Hepatocyte (in vitro differentiated cells): Measurements from ENCODE around the gene CST7. TPM values are rescaled to one million over a fixed set of nuclear protein-coding genes. Genes with fewer than 3 reads are reported as not detected.

Experiments
- DNase-seq: peaks from one replicate; pipeline ENCODE4 v3.0.0-alpha.2; 2016; ENCODE audit warnings: low spot score
- H2AFZ ChIP-seq: fragments of 200-600 bp; sonication (generic); 2 replicates; pipeline ENCODE4 v1.6.0; 2016; ENCODE audit warnings: antibody characterized with exemption, mild to moderate bottlenecking
- H3K27ac ChIP-seq: fragments of 200-600 bp; sonication (generic); 2 replicates; pipeline ENCODE4 v1.5.1; 2016; ENCODE audit warnings: mild to moderate bottlenecking
- H3K27me3 ChIP-seq: fragments of 200-600 bp; sonication (generic); 2 replicates; pipeline ENCODE4 v1.6.1; 2016
- H3K36me3 ChIP-seq: fragments of 200-600 bp; sonication (generic); replicated peaks from 2 replicates; pipeline ENCODE4 v1.5.1; 2016; ENCODE audit warnings: low read depth; ENCODE audit not compliant: insufficient read depth
- H3K4me1 ChIP-seq: fragments of 200-600 bp; sonication (generic); 2 replicates; pipeline ENCODE4 v1.5.1; 2016; ENCODE audit warnings: mild to moderate bottlenecking, moderate library complexity; ENCODE audit not compliant: insufficient read depth
- H3K4me2 ChIP-seq: fragments of 200-600 bp; sonication (generic); 2 replicates; pipeline ENCODE4 v1.6.0; 2016
- H3K4me3 ChIP-seq: fragments of 200-600 bp; sonication (generic); 2 replicates; pipeline ENCODE4 v1.5.1; 2016; ENCODE audit warnings: mild to moderate bottlenecking
- H3K79me2 ChIP-seq: fragments of 200-600 bp; sonication (generic); 2 replicates; pipeline ENCODE4 v1.6.0; 2017; ENCODE audit warnings: mild to moderate bottlenecking
- H3K9me2 ChIP-seq: fragments of 200-600 bp; sonication (generic); replicated peaks from 2 replicates; pipeline ENCODE4 v1.6.0; 2017; ENCODE audit warnings: mild to moderate bottlenecking; ENCODE audit not compliant: insufficient read depth
- H3K9me3 ChIP-seq: fragments of 200-600 bp; sonication (generic); 2 replicates; pipeline ENCODE4 v1.5.1; 2016; ENCODE audit warnings: low read depth, mild to moderate bottlenecking
- H4K20me1 ChIP-seq: fragments of 200-600 bp; sonication (generic); 2 replicates; pipeline ENCODE4 v1.6.0; 2016; ENCODE audit warnings: mild to moderate bottlenecking; ENCODE audit not compliant: insufficient read depth, poor library complexity, severe bottlenecking
- EZH2 ChIP-seq: fragments of 200-600 bp; sonication (generic); IDR thresholded peaks from 2 replicates; pipeline ENCODE4 v1.6.1; 2016; ENCODE audit warnings: antibody characterized with exemption, mild to moderate bottlenecking, borderline replicate concordance
- EZH2phosphoT487 ChIP-seq: fragments of 200-600 bp; sonication (generic); IDR thresholded peaks from one replicate; pipeline ENCODE4 v1.6.1; 2018; ENCODE audit warnings: antibody characterized with exemption, mild to moderate bottlenecking, low read depth, moderate library complexity; ENCODE audit not compliant: unreplicated experiment, severe bottlenecking
- WGBS: methylation state at CpG from one replicate; pipeline ENCODE4 v1.1.6; 2016; ENCODE audit warnings: low lambda C conversion rate; ENCODE audit errors: missing lambda C conversion rate; 5-methylcytosine and 5-hydroxymethylcytosine counted together
- polyA plus RNA-seq: library from polyadenylated mRNA; unstranded; fragments of >200 nt; fragmentation: Nextera tagmentation; extraction: Ambion mirVana; gene quantifications from 2 replicates; pipeline ENCODE4 v1.2.1, GENCODE V29; 2016
- total RNA-seq: library from RNA; depleted of rRNA; stranded (reverse); fragments of >200 nt; gene quantifications from 2 replicates; pipeline ENCODE4 v1.2.3, GENCODE V29; 2014
- TF ChIP-seq, protein P1 (sequence below): fragments of 200-600 bp; sonication (generic); IDR thresholded peaks from 2 replicates; pipeline ENCODE4 v1.5.1; 2016; ENCODE audit warnings: antibody characterized with exemption, mild to moderate bottlenecking; ENCODE audit not compliant: poor library complexity

The CST7 gene
- total and polyA plus RNA-seq, 2 experiments from 2014 or later: not detected

- Histone ChIP-seq H3K27ac (no peak overlapping the region), H3K4me1 (no peaks in the 10 kb centered on the region), H3K4me2 (no peak overlapping the region), H3K79me2 (no peaks in the 10 kb centered on the region), H3K27me3 (no peaks in the 10 kb centered on the region), H3K4me3 (no peak overlapping the region), H3K36me3 (no peaks in the 10 kb centered on the region), H4K20me1 (no peaks in the 10 kb centered on the region), H2AFZ (no peak overlapping the region), H3K9me3 (no peaks in the 10 kb centered on the region), H3K9me2 (no peaks in the 10 kb centered on the region)
- 98% methylated on average over 21 of the region's 21 CpGs for WGBS
- TF ChIP-seq EZH2phosphoT487 (no peak), EZH2 (no peak)
- TF ChIP-seq, protein P1, sequence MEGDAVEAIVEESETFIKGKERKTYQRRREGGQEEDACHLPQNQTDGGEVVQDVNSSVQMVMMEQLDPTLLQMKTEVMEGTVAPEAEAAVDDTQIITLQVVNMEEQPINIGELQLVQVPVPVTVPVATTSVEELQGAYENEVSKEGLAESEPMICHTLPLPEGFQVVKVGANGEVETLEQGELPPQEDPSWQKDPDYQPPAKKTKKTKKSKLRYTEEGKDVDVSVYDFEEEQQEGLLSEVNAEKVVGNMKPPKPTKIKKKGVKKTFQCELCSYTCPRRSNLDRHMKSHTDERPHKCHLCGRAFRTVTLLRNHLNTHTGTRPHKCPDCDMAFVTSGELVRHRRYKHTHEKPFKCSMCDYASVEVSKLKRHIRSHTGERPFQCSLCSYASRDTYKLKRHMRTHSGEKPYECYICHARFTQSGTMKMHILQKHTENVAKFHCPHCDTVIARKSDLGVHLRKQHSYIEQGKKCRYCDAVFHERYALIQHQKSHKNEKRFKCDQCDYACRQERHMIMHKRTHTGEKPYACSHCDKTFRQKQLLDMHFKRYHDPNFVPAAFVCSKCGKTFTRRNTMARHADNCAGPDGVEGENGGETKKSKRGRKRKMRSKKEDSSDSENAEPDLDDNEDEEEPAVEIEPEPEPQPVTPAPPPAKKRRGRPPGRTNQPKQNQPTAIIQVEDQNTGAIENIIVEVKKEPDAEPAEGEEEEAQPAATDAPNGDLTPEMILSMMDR: no peak
- DNase-seq: no peak
Observed at GRCh38 chr20:24963672-24964505, 14.8 kb downstream of the CST7 start.

DNA sequence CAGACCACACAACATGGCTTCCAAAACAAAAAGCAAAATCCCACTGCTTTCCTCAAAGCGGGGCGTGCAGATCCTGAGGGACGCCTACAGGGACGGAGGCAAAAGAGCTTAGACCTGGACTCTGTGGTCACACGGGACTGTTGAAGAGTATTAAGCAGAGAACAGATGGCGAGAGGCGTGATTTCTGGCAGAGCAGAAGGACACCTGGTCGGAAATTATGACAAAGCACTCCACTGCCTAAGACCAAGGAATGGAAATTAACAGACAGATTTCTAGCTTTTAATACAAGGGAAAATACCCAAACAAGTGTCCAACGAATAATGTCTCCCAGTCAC is 15.4 kb downstream of the CST7 start:
- DNase-seq: no peak
- no peaks in the 10 kb centered on the region for H4K20me1 ChIP-seq
- H3K4me1 ChIP-seq: no peaks in the 10 kb centered on the region
- TF ChIP-seq, protein P1: no peak
- no peak for TF ChIP-seq EZH2phosphoT487
- TF ChIP-seq EZH2: no peak
- H3K9me3 ChIP-seq: no peaks in the 10 kb centered on the region
- H3K79me2 ChIP-seq: no peaks in the 10 kb centered on the region
- H3K9me2 ChIP-seq: no peaks in the 10 kb centered on the region
- H2AFZ ChIP-seq: no peak overlapping the region
- no peak overlapping the region for H3K27ac ChIP-seq
- H3K4me2 ChIP-seq: no peak overlapping the region
- H3K36me3 ChIP-seq: no peaks in the 10 kb centered on the region
- no peak overlapping the region for H3K4me3 ChIP-seq
- 98% methylated on average over 9 of the region's 9 CpGs for WGBS
- no peaks in the 10 kb centered on the region for H3K27me3 ChIP-seq

- H3K27ac ChIP-seq: no peak overlapping the region
- no peaks in the 10 kb centered on the region for H4K20me1 ChIP-seq
- H3K4me3 ChIP-seq: no peak overlapping the region
- 95% methylated on average over 7 of the region's 7 CpGs for WGBS
- no peaks in the 10 kb centered on the region for H3K9me3 ChIP-seq
- H3K27me3 ChIP-seq: no peaks in the 10 kb centered on the region
- TF ChIP-seq, protein P1: no peak
- TF ChIP-seq EZH2 (no peak), EZH2phosphoT487 (no peak)
- H3K4me1 ChIP-seq: no peaks in the 10 kb centered on the region
- no peak overlapping the region for H3K4me2 ChIP-seq
- no peak for DNase-seq
- no peaks in the 10 kb centered on the region for H3K36me3 ChIP-seq
- H2AFZ ChIP-seq: no peak overlapping the region
- H3K79me2 ChIP-seq: no peaks in the 10 kb centered on the region
- no peaks in the 10 kb centered on the region for H3K9me2 ChIP-seq
Observed at GRCh38 chr20:24965065-24965919, 16.2 kb downstream of the CST7 start.
